ENCODE data around the gene SEL1L3. TPM values are rescaled to one million over a fixed set of nuclear protein-coding genes. Genes with fewer than 3 reads are reported as not detected.
A peak's percentile ranks its signal among the peaks of the same experiment; 100 is the strongest.
"Not testable (repeated sequence)": the region's sequence is repeated elsewhere in the genome, so short reads cannot be mapped to it uniquely, and the experiment has no call there.

SEL1L3 gene
- total RNA-seq, result 73.9 and 122 TPM in 2 replicates

- DNase-seq (ENCODE audit: extremely low read depth, low read depth, low spot score), result no peak
Measured at GRCh38 chr4:25862411-25863346, at the start of gene SEL1L3. Gene SEL1L3 (minus strand): TSS chr4:25862988. CDS start chr4:25862836, 152 bp downstream.

GRCh38 chr4:25911356-25911755 is 48.6 kb upstream of the SEL1L3 start:
- no peak for DNase-seq (ENCODE audit: extremely low read depth, low read depth, low spot score)

- DNase-seq (ENCODE audit: extremely low read depth, low read depth, low spot score), result no peak
Measured at GRCh38 chr4:25908491-25908901, 45.7 kb upstream of the SEL1L3 start.

GRCh38 chr4:25906113-25906512 is 43.3 kb upstream of the SEL1L3 start:
- not testable (repeated sequence) for DNase-seq (ENCODE audit: extremely low read depth, low read depth, low spot score)

GRCh38 chr4:25905371-25905770 is 42.6 kb upstream of the SEL1L3 start:
- DNase-seq (ENCODE audit: extremely low read depth, low read depth, low spot score), result no peak

GRCh38 chr4:25904748-25905082 is 41.9 kb upstream of the SEL1L3 start:
- no peak for DNase-seq (ENCODE audit: extremely low read depth, low read depth, low spot score)

- DNase-seq (ENCODE audit: extremely low read depth, low read depth, low spot score), result no peak
Measured at GRCh38 chr4:25903900-25904747, 41.3 kb upstream of the SEL1L3 start.

GRCh38 chr4:25901030-25901430 is 38.2 kb upstream of the SEL1L3 start:
- no peak for DNase-seq (ENCODE audit: extremely low read depth, low read depth, low spot score)

GRCh38 chr4:25900310-25900709 is 37.5 kb upstream of the SEL1L3 start:
- no peak for DNase-seq (ENCODE audit: extremely low read depth, low read depth, low spot score)

GRCh38 chr4:25896776-25897539 is 34.2 kb upstream of the SEL1L3 start:
- DNase-seq (ENCODE audit: extremely low read depth, low read depth, low spot score), result no peak

- DNase-seq (ENCODE audit: extremely low read depth, low read depth, low spot score), result no peak
Measured at GRCh38 chr4:25892796-25893195, 30.0 kb upstream of the SEL1L3 start.

- DNase-seq (ENCODE audit: extremely low read depth, low read depth, low spot score), result no peak
Measured at GRCh38 chr4:25890571-25891485, 28.0 kb upstream of the SEL1L3 start.

- DNase-seq (ENCODE audit: extremely low read depth, low read depth, low spot score), result no peak
Measured at GRCh38 chr4:25889589-25890503, 27.1 kb upstream of the SEL1L3 start.

- no peak for DNase-seq (ENCODE audit: extremely low read depth, low read depth, low spot score)
Measured at GRCh38 chr4:25888781-25889180, 26.0 kb upstream of the SEL1L3 start.

- DNase-seq (ENCODE audit: extremely low read depth, low read depth, low spot score), result peak; percentile 56
Measured at GRCh38 chr4:25884031-25884782, 21.4 kb upstream of the SEL1L3 start.

- DNase-seq (ENCODE audit: extremely low read depth, low read depth, low spot score), result no peak
Measured at GRCh38 chr4:25883565-25883964, 20.8 kb upstream of the SEL1L3 start.

- DNase-seq (ENCODE audit: extremely low read depth, low read depth, low spot score), result no peak
Measured at GRCh38 chr4:25882226-25882625, 19.4 kb upstream of the SEL1L3 start.

- no peak for DNase-seq (ENCODE audit: extremely low read depth, low read depth, low spot score)
Measured at GRCh38 chr4:25881193-25881592, 18.4 kb upstream of the SEL1L3 start.
